ENCODE data around the gene STK4.

Gene STK4

DNA sequence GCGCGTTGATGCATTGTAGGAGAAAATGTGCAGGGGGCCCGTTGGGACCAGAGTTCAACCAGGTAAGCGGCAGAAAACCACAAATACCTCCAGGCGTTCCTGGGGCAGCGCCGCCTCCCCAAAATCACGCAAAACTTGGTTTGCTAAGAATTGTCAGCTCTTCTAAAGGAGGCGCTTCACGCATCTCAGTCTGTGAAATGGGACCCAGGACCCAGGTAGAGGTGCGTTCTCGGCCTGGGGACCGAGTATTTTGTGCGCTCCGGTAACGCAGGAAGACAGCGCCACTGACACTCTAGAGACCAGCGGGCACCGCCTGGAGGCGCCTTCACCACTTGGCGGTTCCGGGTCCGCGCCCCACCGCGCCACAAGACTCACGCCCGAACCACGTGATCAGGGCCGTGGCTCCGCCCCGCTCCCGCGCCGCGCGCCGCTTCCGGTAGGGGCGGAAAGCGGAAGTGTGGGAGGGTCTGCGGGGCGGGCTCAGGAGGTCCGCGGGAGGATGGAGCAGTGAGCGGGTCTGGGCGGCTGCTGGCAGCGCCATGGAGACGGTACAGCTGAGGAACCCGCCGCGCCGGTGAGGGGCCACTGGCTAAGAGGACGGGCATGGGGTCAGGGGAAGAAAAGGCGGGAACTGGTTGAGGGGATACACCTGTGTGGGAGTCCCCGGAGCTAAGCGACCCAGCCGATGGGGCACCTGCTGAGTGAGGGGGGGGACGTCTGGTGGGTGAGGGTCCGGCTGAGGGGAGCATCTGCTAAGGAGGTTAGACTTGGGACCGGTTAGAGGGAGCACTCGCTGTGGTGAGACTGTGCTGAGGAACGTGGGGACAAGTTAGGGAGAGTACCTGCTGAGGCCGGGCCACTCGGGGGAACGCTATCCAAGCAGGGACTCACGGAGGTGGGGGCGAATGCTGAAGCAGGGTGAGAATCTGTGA is at the start of gene STK4:
STK4 (plus strand) TSS at position 483 of the 932 bp plus-strand sequence; CDS start at position 540, 57 bp downstream.
- peak; percentile 97 for DNase-seq

- no peak for DNase-seq
Measured at GRCh38 chr20:44916586-44916985, 49.7 kb upstream of the STK4 start.

DNA sequence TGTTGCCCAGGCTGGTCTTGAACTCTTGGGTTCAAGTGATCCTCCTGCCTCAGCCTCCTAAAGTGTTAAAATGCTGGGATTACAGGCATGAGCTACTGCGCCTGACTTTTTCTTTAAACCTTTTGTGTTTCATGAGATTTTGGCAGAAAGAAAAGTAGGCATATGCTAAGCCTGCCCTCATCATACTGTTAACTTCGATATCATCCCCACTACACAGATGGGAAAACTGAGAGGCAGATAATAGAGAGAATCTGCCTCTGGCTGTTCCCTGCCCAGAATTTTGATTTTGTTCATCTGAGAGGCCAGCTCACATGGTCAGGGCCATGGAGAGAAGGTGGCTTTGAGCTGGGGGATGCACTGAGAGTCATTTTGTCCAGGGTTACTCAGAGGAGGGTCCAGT is 48.9 kb upstream of the STK4 start:
- DNase-seq, result no peak

GRCh38 chr20:44918342-44918741 is 48.0 kb upstream of the STK4 start:
- no peak for DNase-seq

DNA sequence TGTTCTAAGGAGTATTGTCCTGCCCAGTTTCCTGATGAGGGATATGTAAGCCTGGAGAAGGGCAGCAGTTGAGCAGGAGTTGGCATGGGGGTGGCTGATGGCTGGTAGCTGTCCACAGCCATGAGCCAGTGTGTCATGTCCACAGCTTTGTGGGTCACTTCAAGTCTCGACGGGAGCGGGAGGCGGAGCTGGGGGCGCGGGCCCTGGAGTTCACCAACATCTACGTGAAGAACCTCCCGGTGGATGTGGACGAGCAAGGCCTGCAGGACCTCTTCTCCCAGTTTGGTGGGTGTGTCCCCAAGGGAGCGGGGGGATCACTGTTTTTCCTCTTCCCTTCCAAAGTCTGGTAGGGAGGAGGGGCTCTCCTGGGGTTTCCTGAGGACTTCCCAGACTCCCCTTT is 47.6 kb upstream of the STK4 start:
- no peak for DNase-seq

DNA sequence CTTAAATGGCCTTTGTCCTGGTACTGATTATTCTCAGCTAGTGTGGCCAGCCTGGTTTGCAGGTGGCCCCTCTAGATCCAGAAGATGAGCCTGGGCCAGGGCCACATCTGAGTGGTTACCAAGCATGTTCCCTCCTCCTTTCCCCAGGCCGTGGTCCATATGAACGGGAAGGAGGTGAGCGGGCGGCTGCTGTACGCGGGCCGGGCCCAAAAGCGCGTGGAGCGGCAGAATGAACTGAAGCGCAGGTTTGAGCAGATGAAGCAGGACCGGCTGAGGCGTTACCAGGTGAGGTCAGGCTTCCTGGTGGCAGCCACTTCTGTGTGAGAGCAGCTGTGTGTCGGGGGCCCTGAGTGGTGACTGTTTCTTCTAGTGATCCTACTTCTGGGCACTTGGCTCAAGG is 44.9 kb upstream of the STK4 start:
- DNase-seq, result no peak

DNA sequence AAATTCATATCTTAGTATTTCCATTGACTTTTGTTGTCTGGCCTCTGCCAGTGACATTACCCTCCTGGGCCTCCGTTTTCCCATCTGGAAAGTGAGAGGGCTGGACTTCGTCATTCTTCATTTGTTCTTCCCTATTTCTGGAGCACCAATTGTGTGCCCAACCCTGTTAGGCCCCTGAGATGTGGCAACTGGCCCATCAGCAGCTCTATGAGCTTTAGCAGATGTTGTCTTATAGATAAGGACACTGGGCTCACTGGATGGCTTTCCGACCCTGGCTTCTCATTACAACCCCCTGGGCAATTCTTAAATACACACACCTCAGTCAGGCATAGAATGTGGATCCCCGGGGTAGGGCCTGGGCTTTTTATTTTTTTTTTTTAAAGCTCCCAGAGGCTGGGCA is 41.8 kb upstream of the STK4 start:
- DNase-seq, result no peak

- DNase-seq, result no peak
Measured at GRCh38 chr20:44928595-44928994, 37.7 kb upstream of the STK4 start.

- DNase-seq, result no peak
Measured at GRCh38 chr20:44930517-44931168, 35.7 kb upstream of the STK4 start.

DNA sequence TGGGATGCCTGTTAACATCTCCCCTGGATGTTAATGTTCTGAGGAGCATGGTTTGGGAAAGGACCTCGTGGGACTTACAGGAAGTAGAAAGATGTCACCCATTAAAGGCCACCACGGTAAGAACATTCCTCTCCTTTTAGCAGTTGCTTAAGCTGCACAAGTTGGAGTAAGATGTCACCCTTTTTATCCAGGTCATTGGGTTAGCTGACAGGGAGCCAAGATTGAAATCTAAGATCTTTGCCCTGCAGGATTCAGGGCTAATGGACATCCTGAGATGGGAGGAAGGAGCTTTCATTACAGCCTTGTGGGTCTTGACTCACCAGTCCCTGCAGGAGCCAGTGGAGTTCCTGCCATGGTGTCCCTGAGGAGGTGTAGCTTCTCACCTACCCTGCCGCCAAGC is 34.4 kb upstream of the STK4 start:
- no peak for DNase-seq

GRCh38 chr20:44932916-44933315 is 33.4 kb upstream of the STK4 start:
- no peak for DNase-seq

GRCh38 chr20:44936510-44936909 is 29.8 kb upstream of the STK4 start:
- DNase-seq, result no peak

- no peak for DNase-seq
Measured at GRCh38 chr20:44938637-44939036, 27.7 kb upstream of the STK4 start.

GRCh38 chr20:44941120-44941691 is 25.1 kb upstream of the STK4 start:
- DNase-seq, result no peak

GRCh38 chr20:44942264-44942973 is 23.9 kb upstream of the STK4 start:
- peak; percentile 68 for DNase-seq

GRCh38 chr20:44943828-44944227 is 22.5 kb upstream of the STK4 start:
- no peak for DNase-seq

GRCh38 chr20:44945261-44945660 is 21.1 kb upstream of the STK4 start:
- DNase-seq, result no peak

- DNase-seq, result no peak
Measured at GRCh38 chr20:44946271-44946852, 19.9 kb upstream of the STK4 start.

GRCh38 chr20:44948107-44948506 is 18.2 kb upstream of the STK4 start:
- DNase-seq, result no peak

DNA sequence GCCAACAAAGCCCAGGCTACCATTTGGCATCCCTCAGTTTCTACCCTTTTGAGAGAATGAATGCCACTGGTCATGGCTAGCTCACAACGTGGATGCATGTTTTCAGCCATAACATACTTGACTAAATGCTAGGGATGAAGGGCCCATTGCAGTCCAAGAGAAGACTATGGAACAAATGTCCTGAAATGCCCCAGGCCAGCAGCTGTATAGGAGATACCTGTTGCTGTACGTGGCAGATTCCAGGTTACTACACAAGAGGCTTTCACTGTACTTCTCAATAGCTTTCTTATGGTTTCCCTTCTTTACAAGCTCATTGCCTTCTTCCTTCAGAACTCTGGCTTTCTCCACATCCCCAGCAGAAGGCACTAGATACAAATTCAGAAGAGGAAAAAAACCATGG is 17.8 kb upstream of the STK4 start:
- DNase-seq, result no peak

- DNase-seq, result no peak
Measured at GRCh38 chr20:44950368-44950767, 15.9 kb upstream of the STK4 start.

GRCh38 chr20:44952731-44953130 is 13.6 kb upstream of the STK4 start:
- DNase-seq, result no peak

DNA sequence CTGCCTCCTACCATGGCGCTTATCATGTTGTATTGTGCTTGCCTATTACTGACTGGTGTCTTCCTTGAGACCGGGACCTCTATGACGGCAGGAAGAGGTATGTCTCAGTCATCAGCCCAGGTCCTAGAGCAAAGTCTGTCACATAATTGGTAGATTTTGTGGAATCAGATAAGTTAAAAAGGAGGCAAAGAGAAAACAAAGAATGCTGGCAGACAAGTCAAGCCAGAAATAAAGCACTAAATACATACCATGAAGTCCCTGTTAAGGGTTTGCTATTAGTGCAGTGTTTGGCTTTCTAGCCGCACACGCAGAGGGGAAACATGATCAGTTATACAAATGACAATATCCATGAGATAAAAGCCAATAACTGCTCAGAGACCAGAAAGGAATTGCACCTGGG is 12.1 kb upstream of the STK4 start:
- no peak for DNase-seq

All from islet precursor cell (in vitro differentiated cells).